GM23338 (cell line): ENCODE data around the gene MORC2. TPM values are rescaled to one million over a fixed set of nuclear protein-coding genes. Genes with fewer than 3 reads are reported as not detected.

ENCODE experiments used
- ATAC-seq: fragments of 200-7000 bp; cut with Tn5 transposase; 3 replicates; pipeline ENCODE4 v1.9.1; 2020
- DNase-seq: peaks from one replicate; pipeline ENCODE4 v3.0.0-alpha.2; 2015; ENCODE audit warnings: low spot score
- H2AFZ ChIP-seq: fragments of 200-600 bp; sonication (generic); 2 replicates; pipeline ENCODE4 v1.8.0; 2016; ENCODE audit warnings: antibody characterized with exemption, mild to moderate bottlenecking, moderate library complexity
- H3F3A ChIP-seq: fragments of 200-600 bp; sonication (generic); replicated peaks from 2 replicates; pipeline ENCODE4 v1.8.0; 2017; ENCODE audit warnings: antibody characterized with exemption, mixed run types, low read depth
- H3K27ac ChIP-seq: fragments of 200-600 bp; sonication (generic); 2 replicates; pipeline ENCODE4 v1.6.1; 2016; ENCODE audit warnings: low read depth
- H3K27me3 ChIP-seq: fragments of 200-600 bp; sonication (generic); 2 replicates; pipeline ENCODE4 v1.8.0; 2016; ENCODE audit warnings: mild to moderate bottlenecking, mixed run types, moderate library complexity; ENCODE audit not compliant: insufficient read depth
- H3K36me3 ChIP-seq: fragments of 200-600 bp; sonication (generic); 2 replicates; pipeline ENCODE4 v1.8.0; 2016; ENCODE audit warnings: mild to moderate bottlenecking; ENCODE audit not compliant: insufficient read depth
- H3K4me1 ChIP-seq: fragments of 200-600 bp; sonication (generic); 2 replicates; pipeline ENCODE4 v1.8.0; 2016; ENCODE audit warnings: mild to moderate bottlenecking, moderate library complexity; ENCODE audit not compliant: insufficient read depth
- H3K4me2 ChIP-seq: fragments of 200-600 bp; sonication (generic); 2 replicates; pipeline ENCODE4 v1.7.1; 2017; ENCODE audit warnings: mixed run types
- H3K4me3 ChIP-seq: fragments of 200-600 bp; sonication (generic); 2 replicates; pipeline ENCODE4 v1.6.1; 2016; ENCODE audit warnings: mixed run types
- H3K79me2 ChIP-seq: fragments of 200-600 bp; sonication (generic); replicated peaks from 2 replicates; pipeline ENCODE4 v1.8.0; 2017; ENCODE audit warnings: mild to moderate bottlenecking; ENCODE audit not compliant: insufficient read depth
- H3K9me2 ChIP-seq: fragments of 200-600 bp; sonication (generic); 2 replicates; pipeline ENCODE4 v1.8.0; 2017; ENCODE audit not compliant: insufficient read depth
- H4K20me1 ChIP-seq: fragments of 200-600 bp; sonication (generic); replicated peaks from 2 replicates; pipeline ENCODE4 v1.8.0; 2017; ENCODE audit warnings: mild to moderate bottlenecking; ENCODE audit not compliant: insufficient read depth
- H3K27ac Mint-ChIP-seq: 2 replicates; pipeline ENCODE4 v1.8.0; 2020; ENCODE audit warnings: inconsistent platforms, mild to moderate bottlenecking, moderate library complexity, mixed read lengths
- H3K27me3 Mint-ChIP-seq: 3 replicates; pipeline ENCODE4 v1.8.0; 2022; ENCODE audit warnings: low read depth, mild to moderate bottlenecking, moderate library complexity, mixed read lengths, inconsistent platforms; ENCODE audit not compliant: insufficient read depth, poor library complexity
- H3K36me3 Mint-ChIP-seq: 3 replicates; pipeline ENCODE4 v1.8.0; 2021; ENCODE audit warnings: low read depth, mild to moderate bottlenecking, inconsistent platforms, moderate library complexity, mixed read lengths
- H3K4me1 Mint-ChIP-seq: 3 replicates; pipeline ENCODE4 v1.8.0; 2020; ENCODE audit warnings: mild to moderate bottlenecking, inconsistent platforms, mixed read lengths
- H3K4me3 Mint-ChIP-seq: 3 replicates; pipeline ENCODE4 v1.8.0; 2021; ENCODE audit warnings: moderate library complexity, mild to moderate bottlenecking, inconsistent platforms, mixed read lengths
- H3K9me3 Mint-ChIP-seq: 3 replicates; pipeline ENCODE4 v1.8.0; 2020; ENCODE audit warnings: moderate library complexity, mild to moderate bottlenecking, inconsistent platforms, mixed read lengths
- CREB1 ChIP-seq: fragments of 250-450 bp; sonication (Bioruptor Pico); IDR thresholded peaks from 2 replicates; pipeline ENCODE4 v1.5.0; 2020; ENCODE audit warnings: low read depth, mild to moderate bottlenecking, moderate library complexity
- CTCF ChIP-seq, 2 experiments: fragments of 200-600 bp in 1 of 2; sonication (generic) in 1 of 2; conservative IDR thresholded peaks; 2 replicates each; pipeline versions ENCODE4 v1.5.1 to v1.6.1; 2016 to 2017; ENCODE audit warnings: antibody characterized with exemption in 2 of 2, low read depth in 2 of 2, mild to moderate bottlenecking in 2 of 2, moderate library complexity in 1 of 2
- ETS1 ChIP-seq: IDR thresholded peaks from 2 replicates; pipeline ENCODE4 v1.6.1; 2016; ENCODE audit warnings: antibody characterized with exemption
- EZH2phosphoT487 ChIP-seq: fragments of 200-600 bp; sonication (generic); IDR thresholded peaks from one replicate; pipeline ENCODE4 v1.8.1; 2018; ENCODE audit warnings: antibody characterized with exemption; ENCODE audit not compliant: unreplicated experiment
- JUNB ChIP-seq: IDR thresholded peaks from one replicate; pipeline ENCODE4 v1.6.1; 2016; ENCODE audit warnings: antibody characterized with exemption; ENCODE audit not compliant: unreplicated experiment
- NANOG ChIP-seq: IDR thresholded peaks from 2 replicates; pipeline ENCODE4 v1.6.1; 2016; ENCODE audit warnings: antibody characterized with exemption, borderline replicate concordance
- POLR2AphosphoS5 ChIP-seq: IDR thresholded peaks from 2 replicates; pipeline ENCODE4 v1.6.1; 2016; ENCODE audit warnings: antibody characterized with exemption, low read depth
- REST ChIP-seq: IDR thresholded peaks from one replicate; pipeline ENCODE4 v1.6.1; 2018; ENCODE audit warnings: antibody characterized with exemption; ENCODE audit not compliant: unreplicated experiment
- ZNF114 ChIP-seq: fragments of 250-450 bp; sonication (Bioruptor Pico); IDR thresholded peaks from 2 replicates; pipeline ENCODE4 v1.5.0; 2020; ENCODE audit warnings: mild to moderate bottlenecking, moderate library complexity
- ZNF331 ChIP-seq: fragments of 250-450 bp; sonication (Bioruptor Pico); IDR thresholded peaks from 2 replicates; pipeline ENCODE4 v1.5.0; 2020; ENCODE audit warnings: low read depth, mild to moderate bottlenecking, moderate library complexity
- ZNF462 ChIP-seq: fragments of 250-450 bp; sonication (Bioruptor Pico); IDR thresholded peaks from 2 replicates; pipeline ENCODE4 v1.5.0; 2020; ENCODE audit warnings: mild to moderate bottlenecking, moderate library complexity
- polyA plus RNA-seq: library from polyadenylated mRNA; unstranded; fragments of >200 nt; fragmentation: Nextera tagmentation; extraction: Ambion mirVana; gene quantifications from 2 replicates; pipeline ENCODE4 v1.2.1, GENCODE V29; 2016
- total RNA-seq: library from RNA; depleted of rRNA; stranded (reverse); fragments of >200 nt; shearing (Covaris generic); gene quantifications from 2 replicates; pipeline ENCODE4 v1.2.3, GENCODE V29; 2014

Gene MORC2
- total and polyA plus RNA-seq, 2 experiments from 2014 or later = 33.1 to 63.8 TPM

GRCh38 chr22:30891781-30892180 is 76.8 kb downstream of the MORC2 start (continued):
- TF ChIP-seq ZNF462 (CRISPR knock-in tag) = no peak
- no peak for TF ChIP-seq EZH2phosphoT487
- TF ChIP-seq ETS1 = no peak

GRCh38 chr22:30891443-30891755 is 77.2 kb downstream of the MORC2 start:
- Histone ChIP-seq H3K36me3 (no peaks in the 10 kb centered on the region), H3K4me3 (no peak overlapping the region), H3K4me2 (no peak overlapping the region), H3K4me1 (peaks cover 4% of the 10 kb centered on the region; the same call in 1 of the 2 replicates), H3K27me3 (no peaks in the 10 kb centered on the region), H3K79me2 (no peaks in the 10 kb centered on the region), H3K27ac (no peak overlapping the region), H2AFZ (no peak overlapping the region), H4K20me1 (no peaks in the 10 kb centered on the region), H3K9me2 (no peaks in the 10 kb centered on the region), H3F3A (no peaks in the 10 kb centered on the region)
- Mint-ChIP-seq H3K27ac (no peak overlapping the region; the same call in 1 of the 2 replicates), H3K4me3 (no peak overlapping the region), H3K9me3 (no peaks in the 10 kb centered on the region), H3K27me3 (peaks cover 16% of the 10 kb centered on the region), H3K4me1 (peaks cover 29% of the 10 kb centered on the region), H3K36me3 (peaks cover 18% of the 10 kb centered on the region; the same call in 2 of the 3 replicates)
- DNase-seq (no peak), ATAC-seq (no peak)
- TF ChIP-seq ZNF114 (CRISPR knock-in tag) (no peak), ZNF331 (no peak), EZH2phosphoT487 (no peak), JUNB (no peak), REST (no peak), POLR2AphosphoS5 (no peak), ETS1 (no peak), NANOG (no peak), CTCF (conservative IDR thresholded peaks at IDR 0.05; ENCODE audit: low read depth in 2 of 2) (no peak), CREB1 (CRISPR knock-in tag) (no peak)
